DMS114 treated with DMSO at 0.1 percent for 48 hours (cell line): ENCODE measurements around the gene ENPP4.
"Not testable (repeated sequence)": the region's sequence is repeated elsewhere in the genome, so short reads cannot be mapped to it uniquely, and the experiment has no call there.

Experiments used
- DNase-seq: peaks from one replicate; lab custom pipeline; 2025; ENCODE audit not compliant: unreplicated experiment; lab: John Stamatoyannopoulos, UW

The ENPP4 gene

GRCh38 chr6:46130666-46131065, 877 bp downstream of the ENPP4 start:
- peak; percentile 15 for DNase-seq

DNA sequence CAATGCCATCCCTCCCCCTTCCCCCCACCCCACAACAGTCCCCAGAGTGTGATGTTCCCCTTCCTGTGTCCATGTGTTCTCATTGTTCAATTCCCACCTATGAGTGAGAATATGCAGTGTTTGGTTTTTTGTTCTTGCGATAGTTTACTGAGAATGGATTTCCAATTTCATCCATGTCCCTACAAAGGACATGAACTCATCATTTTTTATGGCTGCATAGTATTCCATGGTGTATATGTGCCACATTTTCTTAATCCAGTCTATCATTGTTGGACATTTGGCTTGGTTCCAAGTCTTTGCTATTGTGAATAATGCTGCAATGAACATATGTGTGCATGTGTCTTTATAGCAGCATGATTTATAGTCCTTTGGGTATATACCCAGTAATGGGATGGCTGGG, 1.5 kb downstream of the ENPP4 start:
- not testable (repeated sequence) for DNase-seq

DNA sequence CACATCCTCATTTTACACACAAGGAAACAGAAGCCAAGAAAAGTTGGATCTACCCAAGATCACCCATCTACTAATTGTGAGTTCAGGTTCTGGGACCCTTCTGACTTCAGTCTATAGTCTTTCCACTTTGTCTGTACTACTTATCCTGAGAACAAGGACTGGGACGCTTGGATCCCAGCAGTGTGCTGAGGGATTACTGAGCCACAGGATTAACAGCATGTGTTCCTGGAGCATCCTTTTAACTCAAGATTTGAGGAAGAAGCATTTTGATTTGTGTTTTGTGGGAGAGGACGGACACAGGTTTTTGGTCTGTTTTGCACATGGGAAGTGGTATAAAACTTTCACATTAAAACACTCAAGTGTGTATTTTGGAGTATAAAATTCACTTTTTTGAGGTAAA, 4.4 kb downstream of the ENPP4 start:
- DNase-seq: no peak

DNA sequence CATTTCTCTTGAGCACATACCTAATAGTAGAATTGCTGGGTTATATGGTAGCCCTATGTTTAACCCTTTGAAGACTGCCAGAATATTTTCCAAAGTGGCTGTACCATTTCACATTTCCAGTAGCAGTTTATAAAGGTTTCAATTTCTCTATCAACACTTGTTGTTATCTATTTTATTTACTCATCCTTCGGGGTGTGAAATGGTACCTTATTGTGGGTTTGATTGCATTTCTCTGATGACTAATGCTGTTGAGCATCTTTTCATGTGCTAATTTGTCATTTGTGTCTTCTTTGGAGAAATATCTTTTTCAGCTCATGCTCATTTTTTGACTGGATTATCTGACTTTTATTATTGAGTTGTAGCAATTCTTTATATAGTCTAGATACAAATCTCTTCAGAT, 5.4 kb downstream of the ENPP4 start:
- DNase-seq: no peak

DNA sequence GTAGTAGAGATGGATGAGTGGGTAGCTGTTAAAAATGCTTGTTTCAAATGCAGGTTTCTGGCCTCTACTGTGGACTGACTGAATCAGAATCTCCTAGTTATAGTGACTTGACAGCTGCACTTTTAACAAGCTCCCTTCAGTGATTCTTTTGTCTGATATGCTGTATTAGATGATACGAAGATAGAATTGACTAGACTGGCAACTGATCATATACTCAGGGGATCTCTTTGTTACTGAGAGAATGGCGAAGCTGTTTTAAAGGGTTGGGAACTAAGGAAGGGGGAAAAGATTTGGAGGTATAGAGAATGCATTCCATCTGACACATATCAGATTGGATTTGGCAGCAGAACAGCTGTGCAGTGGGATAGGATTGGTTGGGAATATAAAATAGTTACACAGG, 7.0 kb downstream of the ENPP4 start:
- DNase-seq: no peak

DNA sequence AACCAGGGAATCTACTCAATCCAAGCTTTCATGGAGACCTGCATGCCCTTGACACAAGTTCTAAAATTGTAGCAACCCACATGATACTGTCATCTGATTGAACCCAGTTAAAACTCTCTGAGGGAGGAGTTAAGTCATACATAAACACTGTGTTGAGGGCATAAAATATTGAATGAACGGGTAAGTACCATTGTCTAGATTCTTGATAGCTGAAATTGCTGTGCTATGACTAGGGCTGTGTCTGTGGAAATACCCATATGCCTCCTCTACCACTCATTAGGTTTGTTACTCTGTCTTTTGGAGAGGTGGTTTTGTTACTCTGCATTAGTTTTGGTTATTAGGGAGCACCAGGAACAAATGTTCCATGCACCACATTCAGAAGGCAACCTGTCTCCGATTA, 7.6 kb downstream of the ENPP4 start:
- DNase-seq: no peak

DNA sequence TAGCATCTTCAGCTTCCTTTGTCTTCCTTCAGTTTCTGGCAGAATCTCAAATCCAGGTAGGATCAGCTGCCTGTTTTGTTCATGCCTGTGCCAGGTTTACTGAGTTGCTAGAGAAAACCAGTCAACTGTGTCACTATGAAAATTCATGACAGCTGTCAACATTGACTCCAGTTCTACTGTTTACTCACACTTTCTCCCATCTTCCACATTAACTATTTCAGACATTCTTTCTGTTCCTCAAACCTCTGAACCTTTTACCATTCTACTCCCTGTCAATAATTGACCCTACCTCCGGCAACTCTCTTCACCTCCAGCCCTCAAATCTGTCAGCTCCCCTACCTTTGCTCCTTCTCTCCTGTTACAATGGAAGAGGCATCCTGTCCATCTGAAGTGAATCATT, 8.5 kb downstream of the ENPP4 start:
- no peak for DNase-seq

- DNase-seq: no peak
Measured at GRCh38 chr6:46144270-46144669, 14.5 kb downstream of the ENPP4 start.

- DNase-seq: not testable (repeated sequence)
Measured at GRCh38 chr6:46149066-46149465, 19.3 kb downstream of the ENPP4 start.

GRCh38 chr6:46156701-46157100, 26.9 kb downstream of the ENPP4 start:
- no peak for DNase-seq

DNA sequence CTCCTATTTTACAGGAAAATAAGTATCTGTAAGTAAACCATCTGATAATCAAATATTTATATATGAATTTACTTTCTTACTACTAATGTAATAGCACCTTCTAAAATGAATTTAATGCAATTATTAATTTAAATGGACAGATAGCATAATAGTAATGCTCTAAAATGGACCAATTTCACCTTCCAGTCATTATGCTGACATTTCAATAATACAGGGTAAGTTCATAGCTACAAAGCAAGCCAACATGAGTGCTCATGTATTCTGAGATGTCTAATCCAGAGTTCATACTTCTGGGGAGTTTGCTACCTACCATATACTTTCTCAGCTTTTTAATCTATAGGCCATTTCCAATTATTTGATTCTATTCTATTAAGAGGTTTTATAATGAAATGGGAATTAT, 29.4 kb downstream of the ENPP4 start:
- DNase-seq: no peak

DNA sequence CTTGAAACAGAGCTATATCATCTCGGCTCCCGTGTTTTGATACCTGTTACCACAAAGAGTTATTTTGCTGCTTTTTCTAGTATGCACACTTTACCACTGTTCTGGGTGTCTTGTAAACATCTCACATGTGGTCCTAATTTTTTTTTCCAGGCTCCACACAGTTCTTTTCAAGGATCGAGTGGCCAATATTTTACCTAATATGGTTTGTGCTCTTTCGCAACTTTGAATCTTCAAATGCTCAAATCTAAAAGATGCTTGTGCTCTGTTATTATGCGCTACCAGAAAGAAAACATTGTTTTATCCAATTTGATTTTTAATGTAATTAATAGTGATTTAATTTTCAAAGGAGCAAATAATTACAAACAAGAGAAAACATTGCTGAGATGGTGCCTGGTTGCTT, 30.3 kb downstream of the ENPP4 start:
- DNase-seq: no peak

GRCh38 chr6:46170357-46171289, 40.8 kb downstream of the ENPP4 start, which contains the start of gene ENPP5:
TSS of gene ENPP5 (minus strand) at chr6:46170980. CDS start at chr6:46168262, 2,718 bp downstream.
- peak; percentile 32 for DNase-seq

DNA sequence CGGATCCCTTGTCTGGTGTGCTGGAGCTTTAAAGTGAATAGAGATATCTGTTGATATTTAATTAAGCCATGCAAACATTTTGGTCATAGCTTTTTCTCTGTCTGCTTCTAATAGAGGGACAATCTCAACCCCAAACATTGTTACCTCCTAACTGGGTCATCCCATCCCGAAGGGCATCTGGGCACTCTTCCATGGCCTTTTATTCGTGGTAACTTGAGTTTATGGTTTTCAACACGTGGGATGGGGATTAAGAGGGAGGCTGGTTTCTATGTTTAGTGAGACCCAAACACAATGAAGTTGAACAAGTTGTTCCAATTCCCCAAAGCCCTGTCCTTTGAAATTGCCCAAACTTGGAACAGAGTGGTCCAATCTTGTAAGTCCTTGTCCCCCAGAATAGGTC, 42.4 kb downstream of the ENPP4 start:
- no peak for DNase-seq

- DNase-seq: no peak
Measured at GRCh38 chr6:46174904-46175303, 45.1 kb downstream of the ENPP4 start.

DNA sequence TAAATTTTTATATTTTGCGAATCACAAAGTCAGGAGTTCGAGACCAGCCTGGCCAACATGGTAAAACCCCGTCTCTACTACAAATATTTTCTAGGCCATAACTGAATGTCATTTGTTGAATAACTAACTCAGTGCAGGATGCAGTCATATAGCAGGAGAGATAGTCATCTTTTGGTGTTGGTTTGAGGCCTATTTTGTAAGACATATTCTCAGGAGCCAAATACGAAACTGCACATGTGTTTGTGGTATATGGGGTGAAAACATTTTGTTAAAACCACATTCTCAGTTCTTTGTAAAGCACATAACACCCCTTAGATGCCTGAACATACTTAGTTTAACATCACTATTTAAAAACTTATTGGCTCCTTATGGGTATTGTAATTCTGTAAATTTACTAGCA, 45.7 kb downstream of the ENPP4 start:
- no peak for DNase-seq

- no peak for DNase-seq
Measured at GRCh38 chr6:46175976-46176375, 46.2 kb downstream of the ENPP4 start.

GRCh38 chr6:46184114-46184513, 54.3 kb downstream of the ENPP4 start:
- DNase-seq: no peak

DNA sequence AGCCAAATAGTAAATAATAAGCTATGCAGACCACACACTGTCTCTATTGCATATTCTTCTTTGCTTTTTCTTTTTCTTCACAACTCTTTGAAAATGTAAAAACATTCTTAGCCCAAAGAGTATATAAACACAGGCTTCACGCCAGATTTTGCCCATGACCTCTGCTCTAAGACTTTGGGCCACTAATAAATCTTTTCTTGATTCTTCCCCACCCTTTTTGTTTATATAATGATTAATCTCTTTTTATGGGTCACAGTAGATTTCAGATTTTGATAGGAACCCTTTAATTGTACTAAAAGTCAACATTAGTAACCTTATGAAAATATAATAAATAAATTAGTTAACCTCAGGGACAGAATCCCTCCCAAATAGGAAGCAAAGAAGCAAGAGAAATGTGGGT, 56.8 kb downstream of the ENPP4 start:
- DNase-seq: no peak

- no peak for DNase-seq
Measured at GRCh38 chr6:46189726-46190125, 59.9 kb downstream of the ENPP4 start.

DNA sequence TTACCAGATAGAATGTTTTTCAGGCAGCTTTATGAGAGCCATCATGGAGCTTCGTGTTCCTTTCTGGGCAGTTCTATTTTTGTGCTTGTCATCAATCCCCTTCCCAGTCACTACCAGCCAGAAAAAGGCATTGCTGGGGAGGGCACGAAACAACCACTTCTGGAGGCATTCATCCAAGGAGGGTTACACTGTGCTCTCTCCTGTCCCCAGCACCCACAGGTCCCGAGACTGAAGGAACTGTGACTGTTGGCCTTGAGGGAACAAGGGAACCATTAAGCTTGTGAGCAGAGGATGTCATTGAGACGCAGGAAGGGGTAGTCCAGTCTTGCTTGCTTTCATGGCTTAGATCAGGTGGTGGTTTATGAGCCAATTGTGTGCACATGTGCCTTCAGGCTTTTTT, 61.1 kb downstream of the ENPP4 start:
- DNase-seq: no peak

DNA sequence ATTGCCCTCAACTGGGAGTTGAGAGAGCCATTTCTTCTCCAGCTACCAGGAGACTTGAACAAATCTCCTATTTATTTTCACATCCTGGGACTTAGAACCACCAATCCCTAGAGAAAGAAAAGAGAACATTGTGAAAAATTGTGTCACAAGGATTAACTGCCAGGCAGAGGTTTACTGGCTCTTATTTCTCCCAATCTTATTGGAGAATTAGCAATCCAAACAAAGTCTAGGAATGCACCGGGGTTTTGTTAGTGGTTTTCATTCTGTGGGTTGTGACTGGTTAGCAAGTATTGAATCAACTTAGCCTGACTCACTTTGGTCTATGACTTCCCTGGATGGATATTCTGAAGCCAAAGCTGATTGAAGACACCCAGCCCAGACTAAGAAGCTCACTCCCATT, 62.2 kb downstream of the ENPP4 start:
- no peak for DNase-seq
